ENCODE measurements around the gene STC2. TPM values are rescaled to one million over a fixed set of nuclear protein-coding genes. Genes with fewer than 3 reads are reported as not detected.

Gene STC2
- polyA plus RNA-seq, 4 donors: 1.3 to 3.4 (median 1.4) TPM

- DNase-seq (ENCODE audit: low read depth in 4 of 4, low spot score in 2 of 4): no peak
Measured at GRCh38 chr5:173314166-173314952, 13.9 kb downstream of the STC2 start.

GRCh38 chr5:173313351-173313801, 14.8 kb downstream of the STC2 start:
- DNase-seq (ENCODE audit: low read depth in 4 of 4, low spot score in 2 of 4): no peak

- DNase-seq (ENCODE audit: low read depth in 4 of 4, low spot score in 2 of 4): no peak
Measured at GRCh38 chr5:173312821-173313220, 15.4 kb downstream of the STC2 start.

GRCh38 chr5:173311818-173312585, 16.2 kb downstream of the STC2 start:
- DNase-seq (ENCODE audit: low read depth in 4 of 4, low spot score in 2 of 4): no peak

GRCh38 chr5:173310861-173311785, 17.1 kb downstream of the STC2 start:
- DNase-seq (ENCODE audit: low read depth in 4 of 4, low spot score in 2 of 4): no peak

GRCh38 chr5:173310218-173310769, 17.9 kb downstream of the STC2 start:
- no peak for DNase-seq (ENCODE audit: low read depth in 4 of 4, low spot score in 2 of 4)

- no peak for DNase-seq (ENCODE audit: low read depth in 4 of 4, low spot score in 2 of 4)
Measured at GRCh38 chr5:173309731-173310130, 18.5 kb downstream of the STC2 start.

GRCh38 chr5:173308226-173308625, 20.0 kb downstream of the STC2 start:
- no peak for DNase-seq (ENCODE audit: low read depth in 4 of 4, low spot score in 2 of 4)

- no peak for DNase-seq (ENCODE audit: low read depth in 4 of 4, low spot score in 2 of 4)
Measured at GRCh38 chr5:173307695-173308094, 20.5 kb downstream of the STC2 start.

- no peak for DNase-seq (ENCODE audit: low read depth in 4 of 4, low spot score in 2 of 4)
Measured at GRCh38 chr5:173306695-173307094, 21.5 kb downstream of the STC2 start.

- DNase-seq (ENCODE audit: low read depth in 4 of 4, low spot score in 2 of 4): no peak
Measured at GRCh38 chr5:173304591-173304988, 23.6 kb downstream of the STC2 start.

GRCh38 chr5:173303878-173304590, 24.2 kb downstream of the STC2 start:
- DNase-seq (ENCODE audit: low read depth in 4 of 4, low spot score in 2 of 4): no peak

- DNase-seq (ENCODE audit: low read depth in 4 of 4, low spot score in 2 of 4): no peak
Measured at GRCh38 chr5:173302546-173303155, 25.6 kb downstream of the STC2 start.

- no peak for DNase-seq (ENCODE audit: low read depth in 4 of 4, low spot score in 2 of 4)
Measured at GRCh38 chr5:173301695-173302545, 26.3 kb downstream of the STC2 start.

GRCh38 chr5:173300389-173301047, 27.7 kb downstream of the STC2 start:
- DNase-seq (ENCODE audit: low read depth in 4 of 4, low spot score in 2 of 4): no peak

GRCh38 chr5:173299820-173300219, 28.4 kb downstream of the STC2 start:
- DNase-seq (ENCODE audit: low read depth in 4 of 4, low spot score in 2 of 4): no peak

GRCh38 chr5:173298213-173298926, 29.8 kb downstream of the STC2 start:
- no peak for DNase-seq (ENCODE audit: low read depth in 4 of 4, low spot score in 2 of 4)
